Suprapubic skin (tissue), 4 donors: ENCODE measurements around the gene TXNDC11. TPM values are rescaled to one million over a fixed set of nuclear protein-coding genes. Genes with fewer than 3 reads are reported as not detected.

ENCODE experiments used
- DNase-seq, 2 donors: peaks; one replicate each; pipeline ENCODE4 v3.0.0-alpha.2; 2019; ENCODE audit warnings: low spot score in 2 of 2
- H3K27ac ChIP-seq: fragments of 200-600 bp; sonication (generic); one replicate; pipeline ENCODE4 v1.5.1; 2019
- H3K27me3 ChIP-seq: fragments of 200-600 bp; sonication (generic); one replicate; pipeline ENCODE4 v1.5.1; 2019
- H3K36me3 ChIP-seq: fragments of 200-600 bp; sonication (generic); one replicate; pipeline ENCODE4 v1.5.1; 2019
- H3K4me1 ChIP-seq: fragments of 200-600 bp; sonication (generic); one replicate; pipeline ENCODE4 v1.5.1; 2019
- H3K4me3 ChIP-seq: fragments of 200-600 bp; sonication (generic); one replicate; pipeline ENCODE4 v1.5.1; 2019; ENCODE audit warnings: mild to moderate bottlenecking
- H3K9me3 ChIP-seq: fragments of 200-600 bp; sonication (generic); one replicate; pipeline ENCODE4 v1.5.1; 2019
- CTCF ChIP-seq, 2 donors: fragments of 200-600 bp in 1 of 2; fragments of 450-650 bp in 1 of 2; sonication (generic) in 1 of 2; IDR thresholded peaks; one replicate each; pipeline ENCODE4 v1.5.1; 2016 to 2019; ENCODE audit warnings: antibody characterized with exemption in 2 of 2, mild to moderate bottlenecking in 1 of 2, moderate library complexity in 1 of 2
- EP300 ChIP-seq: sonication (generic); formaldehyde crosslinking; IDR thresholded peaks from one replicate; pipeline ENCODE4 v1.6.1; 2017; ENCODE audit warnings: antibody characterized with exemption
- POLR2A ChIP-seq, 2 donors: fragments of 450-650 bp; IDR thresholded peaks; one replicate each; pipeline ENCODE4 v1.6.1; 2017; ENCODE audit warnings: antibody characterized with exemption in 2 of 2, mild to moderate bottlenecking in 2 of 2, moderate library complexity in 2 of 2
- POLR2AphosphoS5 ChIP-seq, 3 donors: sonication (generic); formaldehyde crosslinking; IDR thresholded peaks; one replicate each; pipeline ENCODE4 v1.6.1; 2017; ENCODE audit warnings: antibody characterized with exemption in 3 of 3
- WGBS: methylation state at CpG from one replicate; pipeline ENCODE4 v1.1.5; 2018; 5-methylcytosine and 5-hydroxymethylcytosine counted together
- total RNA-seq, 4 donors: library from RNA; depleted of rRNA; stranded (reverse); fragments of >200 nt; gene quantifications; one replicate each; pipeline ENCODE4 v1.1.0, GENCODE V29; 2016

The TXNDC11 gene
- total RNA-seq, 4 donors from 2014 or later: 31.0 to 42.2 (median 35.1) TPM

GRCh38 chr16:11738742-11739544, 3.7 kb downstream of the TXNDC11 start:
- TF ChIP-seq CTCF (IDR thresholded peaks at IDR 0.05) (no peak), POLR2A (IDR thresholded peaks at IDR 0.05) (no peak), EP300 (no peak), POLR2AphosphoS5 (IDR thresholded peaks at IDR 0.05) (no peak)
- Histone ChIP-seq H3K9me3 (no peaks in the 10 kb centered on the region), H3K36me3 (peaks cover 28% of the 10 kb centered on the region), H3K27me3 (no peaks in the 10 kb centered on the region), H3K4me3 (no peak overlapping the region), H3K4me1 (peaks cover 33% of the 10 kb centered on the region), H3K27ac (no peak overlapping the region)
- DNase-seq: no peak
- 88% methylated on average over 15 of the region's 15 CpGs for WGBS

GRCh38 chr16:11737713-11738112, 4.9 kb downstream of the TXNDC11 start:
- TF ChIP-seq EP300 (no peak), CTCF (IDR thresholded peaks at IDR 0.05) (no peak), POLR2A (IDR thresholded peaks at IDR 0.05) (no peak), POLR2AphosphoS5 (IDR thresholded peaks at IDR 0.05) (no peak)
- WGBS: 68% methylated on average over 8 of the region's 8 CpGs
- no peak overlapping the region for H3K4me3 ChIP-seq
- no peak overlapping the region for H3K27ac ChIP-seq
- peaks cover 27% of the 10 kb centered on the region for H3K4me1 ChIP-seq
- DNase-seq: no peak
- H3K36me3 ChIP-seq: peaks cover 40% of the 10 kb centered on the region
- H3K9me3 ChIP-seq: no peaks in the 10 kb centered on the region
- H3K27me3 ChIP-seq: no peaks in the 10 kb centered on the region

GRCh38 chr16:11736903-11737302, 5.8 kb downstream of the TXNDC11 start:
- no peaks in the 10 kb centered on the region for H3K27me3 ChIP-seq
- WGBS: 88% methylated on average over 6 of the region's 6 CpGs
- H3K27ac ChIP-seq: no peak overlapping the region
- TF ChIP-seq CTCF (IDR thresholded peaks at IDR 0.05): no peak
- no peak for TF ChIP-seq POLR2AphosphoS5 (IDR thresholded peaks at IDR 0.05)
- TF ChIP-seq POLR2A (IDR thresholded peaks at IDR 0.05): no peak
- TF ChIP-seq EP300: no peak
- H3K9me3 ChIP-seq: no peaks in the 10 kb centered on the region
- H3K36me3 ChIP-seq: peaks cover 46% of the 10 kb centered on the region
- H3K4me3 ChIP-seq: no peak overlapping the region
- DNase-seq: no peak
- peaks cover 27% of the 10 kb centered on the region for H3K4me1 ChIP-seq

GRCh38 chr16:11735787-11736186, 6.9 kb downstream of the TXNDC11 start:
- Histone ChIP-seq H3K27ac (no peak overlapping the region), H3K27me3 (no peaks in the 10 kb centered on the region), H3K4me3 (no peak overlapping the region), H3K36me3 (peaks cover 57% of the 10 kb centered on the region), H3K9me3 (no peaks in the 10 kb centered on the region), H3K4me1 (peaks cover 18% of the 10 kb centered on the region)
- WGBS: 83% methylated on average over 8 of the region's 8 CpGs
- TF ChIP-seq EP300 (no peak), POLR2A (IDR thresholded peaks at IDR 0.05) (no peak), CTCF (IDR thresholded peaks at IDR 0.05) (no peak), POLR2AphosphoS5 (IDR thresholded peaks at IDR 0.05) (no peak)
- DNase-seq: no peak

GRCh38 chr16:11734653-11735043, 8.0 kb downstream of the TXNDC11 start:
- H3K27me3 ChIP-seq: no peaks in the 10 kb centered on the region
- 72% methylated on average over 6 of the region's 6 CpGs for WGBS
- no peaks in the 10 kb centered on the region for H3K9me3 ChIP-seq
- TF ChIP-seq CTCF (IDR thresholded peaks at IDR 0.05) (no peak), EP300 (no peak), POLR2AphosphoS5 (IDR thresholded peaks at IDR 0.05) (no peak), POLR2A (IDR thresholded peaks at IDR 0.05) (no peak)
- no peak overlapping the region for H3K27ac ChIP-seq
- peaks cover 67% of the 10 kb centered on the region for H3K36me3 ChIP-seq
- DNase-seq: no peak
- H3K4me3 ChIP-seq: no peak overlapping the region
- peaks cover 8% of the 10 kb centered on the region for H3K4me1 ChIP-seq
